GM12878 (cell line): Measurements from ENCODE around the gene MRPS18A. TPM values are rescaled to one million over a fixed set of nuclear protein-coding genes. Genes with fewer than 3 reads are reported as not detected.
A peak's percentile ranks its signal among the peaks of the same experiment; 100 is the strongest.

Experiments used
- BCL11A ChIP-seq: IDR thresholded peaks from 2 replicates; pipeline ENCODE4 v1.6.1; 2011; ENCODE audit warnings: low read depth, low read length
- CBX3 ChIP-seq: fragments of 200-600 bp; sonication (generic); IDR thresholded peaks from 2 replicates; pipeline ENCODE4 v1.6.1; 2016; ENCODE audit warnings: low read depth, borderline replicate concordance
- CEBPB ChIP-seq, 2 experiments: fragments of 150-350 bp in 1 of 2; IDR thresholded peaks; 2 replicates each; pipeline ENCODE4 v1.6.1; 2012 to 2014; ENCODE audit warnings: low read depth in 2 of 2, low read length in 2 of 2, borderline replicate concordance in 1 of 2, inconsistent platforms in 1 of 2
- CHD2 ChIP-seq: IDR thresholded peaks from 2 replicates; pipeline ENCODE4 v1.6.1; 2011; ENCODE audit warnings: low read depth, low read length, improper control_type of control experiment, borderline replicate concordance
- EP300 ChIP-seq, 2 experiments: fragments of 150-350 bp in 1 of 2; IDR thresholded peaks; 2 replicates each; pipeline ENCODE4 v1.6.1; 2011 to 2012; ENCODE audit warnings: low read depth in 2 of 2, low read length in 2 of 2, borderline replicate concordance in 1 of 2, improper control_type of control experiment in 1 of 2, inconsistent platforms in 1 of 2; ENCODE audit not compliant: control insufficient read depth in 1 of 2
- FOS ChIP-seq: IDR thresholded peaks from 3 replicates; pipeline ENCODE4 v1.6.1; 2011; ENCODE audit warnings: borderline replicate concordance; ENCODE audit not compliant: insufficient read length; ENCODE audit errors: extremely low read depth
- MEF2B ChIP-seq: fragments of 450-650 bp; IDR thresholded peaks from 2 replicates; pipeline ENCODE4 v1.6.1; 2018; ENCODE audit warnings: mild to moderate bottlenecking, moderate library complexity; ENCODE audit not compliant: partially characterized antibody, poor library complexity, severe bottlenecking
- MYB ChIP-seq: fragments of 150-350 bp; IDR thresholded peaks from 2 replicates; pipeline ENCODE4 v1.6.1; 2014; ENCODE audit warnings: mild to moderate bottlenecking, low read depth, low read length, borderline replicate concordance
- NKRF ChIP-seq: fragments of 450-650 bp; conservative IDR thresholded peaks from 2 replicates; pipeline ENCODE4 v1.6.1; 2017; ENCODE audit warnings: mild to moderate bottlenecking, moderate library complexity
- PML ChIP-seq: IDR thresholded peaks from 2 replicates; pipeline ENCODE4 v1.6.1; 2012; ENCODE audit warnings: low read length, inconsistent platforms
- RAD51 ChIP-seq: fragments of 450-650 bp; IDR thresholded peaks from 2 replicates; pipeline ENCODE4 v1.6.1; 2016; ENCODE audit warnings: moderate library complexity, mild to moderate bottlenecking, inconsistent platforms
- SMAD5 ChIP-seq: IDR thresholded peaks from 2 replicates; pipeline ENCODE4 v1.6.1; 2016; ENCODE audit warnings: antibody characterized with exemption, low read depth
- SREBF2 ChIP-seq: IDR thresholded peaks from 2 replicates; pipeline ENCODE4 v1.6.1; 2012; ENCODE audit warnings: mild to moderate bottlenecking, low read length
- ZNF24 ChIP-seq: fragments of 450-650 bp; IDR thresholded peaks from 2 replicates; pipeline ENCODE4 v1.6.1; 2017; ENCODE audit warnings: antibody characterized with exemption, mild to moderate bottlenecking
- polyA plus RNA-seq, 11 experiments: library from polyadenylated mRNA; depleted of rRNA in 4 of 11; unstranded in 6 of 11; stranded (reverse) in 5 of 11; fragments of >200 nt; fragmentation: Nextera tagmentation in 4 of 11; fragmentation: Illumina TruSeq in 1 of 11; extraction: Ambion mirVana in 4 of 11; extraction: Trizol in 1 of 11; gene quantifications; 1 replicate in 1 of 11; 2 replicates in 10 of 11; pipeline versions ENCODE4 v1.2.1 to v1.2.3, GENCODE V29; 2011 to 2016; ENCODE audit warnings: inconsistent platforms in 2 of 11, missing spikeins in 2 of 11, low read depth in 1 of 11
- total RNA-seq, 4 experiments: library from RNA; depleted of rRNA in 3 of 4; stranded (reverse); fragments of >200 nt in 3 of 4; fragmentation: Illumina TruSeq in 1 of 4; extraction: Trizol in 1 of 4; gene quantifications; 2 replicates each; pipeline versions ENCODE4 v1.2.1 to v1.2.3, GENCODE V29; 2013 to 2021
- TF ChIP-seq, protein P1 (sequence below): fragments of 450-650 bp; IDR thresholded peaks from 2 replicates; pipeline ENCODE4 v1.6.1; 2017; ENCODE audit warnings: antibody characterized with exemption, mild to moderate bottlenecking, moderate library complexity
- TF ChIP-seq, protein P2 (sequence below): IDR thresholded peaks from 2 replicates; pipeline ENCODE4 v1.6.1; 2011; ENCODE audit warnings: borderline replicate concordance, low read depth, mild to moderate bottlenecking, moderate library complexity, low read length; ENCODE audit not compliant: insufficient read depth, poor library complexity, severe bottlenecking
- TF ChIP-seq, protein P3 (sequence below): IDR thresholded peaks from 2 replicates; pipeline ENCODE4 v1.6.1; 2011; ENCODE audit warnings: low read depth, low read length, improper control_type of control experiment, borderline replicate concordance
- TF ChIP-seq, protein P4 (sequence below): fragments of 450-650 bp; IDR thresholded peaks from 2 replicates; pipeline ENCODE4 v1.6.1; 2018; ENCODE audit warnings: borderline replicate concordance, mild to moderate bottlenecking; ENCODE audit not compliant: partially characterized antibody

MRPS18A gene
- total and polyA plus RNA-seq, 10 of the 15 experiments (the other 5 are each of a cell fraction or from before 2014, with no cell fraction given), result 66.3 to 158 (median 98.7) TPM

GRCh38 chr6:43635387-43636307 is 51.9 kb downstream of the MRPS18A start, which contains the start of gene MAD2L1BP (continued):
- TF ChIP-seq FOS (no peak), PML (peak; percentile 78; the same call in 1 of the 2 replicates), NKRF (peak; percentile 85), SMAD5 (peak; percentile 90), MEF2B (no peak), BCL11A (no peak), RAD51 (no peak), CBX3 (no peak), SREBF2 (no peak), ZNF24 (no peak), MYB (no peak), EP300 (IDR thresholded peaks at IDR 0.05; ENCODE audit: borderline replicate concordance in 1 of 2, control insufficient read depth in 1 of 2, low read depth in 2 of 2, low read length in 2 of 2) (no peak), CHD2 (peak; percentile 58; the same call in 1 of the 2 replicates), CEBPB (IDR thresholded peaks at IDR 0.05; ENCODE audit: borderline replicate concordance in 1 of 2, low read depth in 2 of 2, low read length in 2 of 2) (no peak)
- TF ChIP-seq, protein P1, sequence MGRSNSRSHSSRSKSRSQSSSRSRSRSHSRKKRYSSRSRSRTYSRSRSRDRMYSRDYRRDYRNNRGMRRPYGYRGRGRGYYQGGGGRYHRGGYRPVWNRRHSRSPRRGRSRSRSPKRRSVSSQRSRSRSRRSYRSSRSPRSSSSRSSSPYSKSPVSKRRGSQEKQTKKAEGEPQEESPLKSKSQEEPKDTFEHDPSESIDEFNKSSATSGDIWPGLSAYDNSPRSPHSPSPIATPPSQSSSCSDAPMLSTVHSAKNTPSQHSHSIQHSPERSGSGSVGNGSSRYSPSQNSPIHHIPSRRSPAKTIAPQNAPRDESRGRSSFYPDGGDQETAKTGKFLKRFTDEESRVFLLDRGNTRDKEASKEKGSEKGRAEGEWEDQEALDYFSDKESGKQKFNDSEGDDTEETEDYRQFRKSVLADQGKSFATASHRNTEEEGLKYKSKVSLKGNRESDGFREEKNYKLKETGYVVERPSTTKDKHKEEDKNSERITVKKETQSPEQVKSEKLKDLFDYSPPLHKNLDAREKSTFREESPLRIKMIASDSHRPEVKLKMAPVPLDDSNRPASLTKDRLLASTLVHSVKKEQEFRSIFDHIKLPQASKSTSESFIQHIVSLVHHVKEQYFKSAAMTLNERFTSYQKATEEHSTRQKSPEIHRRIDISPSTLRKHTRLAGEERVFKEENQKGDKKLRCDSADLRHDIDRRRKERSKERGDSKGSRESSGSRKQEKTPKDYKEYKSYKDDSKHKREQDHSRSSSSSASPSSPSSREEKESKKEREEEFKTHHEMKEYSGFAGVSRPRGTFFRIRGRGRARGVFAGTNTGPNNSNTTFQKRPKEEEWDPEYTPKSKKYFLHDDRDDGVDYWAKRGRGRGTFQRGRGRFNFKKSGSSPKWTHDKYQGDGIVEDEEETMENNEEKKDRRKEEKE, result no peak
- TF ChIP-seq, protein P2, sequence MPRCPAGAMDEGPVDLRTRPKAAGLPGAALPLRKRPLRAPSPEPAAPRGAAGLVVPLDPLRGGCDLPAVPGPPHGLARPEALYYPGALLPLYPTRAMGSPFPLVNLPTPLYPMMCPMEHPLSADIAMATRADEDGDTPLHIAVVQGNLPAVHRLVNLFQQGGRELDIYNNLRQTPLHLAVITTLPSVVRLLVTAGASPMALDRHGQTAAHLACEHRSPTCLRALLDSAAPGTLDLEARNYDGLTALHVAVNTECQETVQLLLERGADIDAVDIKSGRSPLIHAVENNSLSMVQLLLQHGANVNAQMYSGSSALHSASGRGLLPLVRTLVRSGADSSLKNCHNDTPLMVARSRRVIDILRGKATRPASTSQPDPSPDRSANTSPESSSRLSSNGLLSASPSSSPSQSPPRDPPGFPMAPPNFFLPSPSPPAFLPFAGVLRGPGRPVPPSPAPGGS, result no peak
- TF ChIP-seq, protein P3, sequence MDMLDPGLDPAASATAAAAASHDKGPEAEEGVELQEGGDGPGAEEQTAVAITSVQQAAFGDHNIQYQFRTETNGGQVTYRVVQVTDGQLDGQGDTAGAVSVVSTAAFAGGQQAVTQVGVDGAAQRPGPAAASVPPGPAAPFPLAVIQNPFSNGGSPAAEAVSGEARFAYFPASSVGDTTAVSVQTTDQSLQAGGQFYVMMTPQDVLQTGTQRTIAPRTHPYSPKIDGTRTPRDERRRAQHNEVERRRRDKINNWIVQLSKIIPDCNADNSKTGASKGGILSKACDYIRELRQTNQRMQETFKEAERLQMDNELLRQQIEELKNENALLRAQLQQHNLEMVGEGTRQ, result no peak
- TF ChIP-seq, protein P4, sequence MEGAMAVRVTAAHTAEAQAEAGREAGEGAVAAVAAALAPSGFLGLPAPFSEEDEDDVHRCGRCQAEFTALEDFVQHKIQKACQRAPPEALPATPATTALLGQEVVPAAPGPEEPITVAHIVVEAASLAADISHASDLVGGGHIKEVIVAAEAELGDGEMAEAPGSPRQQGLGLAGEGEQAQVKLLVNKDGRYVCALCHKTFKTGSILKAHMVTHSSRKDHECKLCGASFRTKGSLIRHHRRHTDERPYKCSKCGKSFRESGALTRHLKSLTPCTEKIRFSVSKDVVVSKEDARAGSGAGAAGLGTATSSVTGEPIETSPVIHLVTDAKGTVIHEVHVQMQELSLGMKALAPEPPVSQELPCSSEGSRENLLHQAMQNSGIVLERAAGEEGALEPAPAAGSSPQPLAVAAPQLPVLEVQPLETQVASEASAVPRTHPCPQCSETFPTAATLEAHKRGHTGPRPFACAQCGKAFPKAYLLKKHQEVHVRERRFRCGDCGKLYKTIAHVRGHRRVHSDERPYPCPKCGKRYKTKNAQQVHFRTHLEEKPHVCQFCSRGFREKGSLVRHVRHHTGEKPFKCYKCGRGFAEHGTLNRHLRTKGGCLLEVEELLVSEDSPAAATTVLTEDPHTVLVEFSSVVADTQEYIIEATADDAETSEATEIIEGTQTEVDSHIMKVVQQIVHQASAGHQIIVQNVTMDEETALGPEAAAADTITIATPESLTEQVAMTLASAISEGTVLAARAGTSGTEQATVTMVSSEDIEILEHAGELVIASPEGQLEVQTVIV, result peak; percentile 49
